IPS DF 6.9 (cell line): ENCODE data around the gene ANO6.

Experiments used
- DNase-seq: peaks from one replicate; pipeline ENCODE4 v3.0.0-alpha.2; 2013; ENCODE audit warnings: low read depth, low spot score
- H3K27ac ChIP-seq: one replicate; pipeline ENCODE4 v1.5.1; 2013; ENCODE audit warnings: low read length, control low read depth
- H3K27me3 ChIP-seq: 2 replicates; pipeline ENCODE4 v1.6.1; 2013; ENCODE audit warnings: mild to moderate bottlenecking, low read length; ENCODE audit not compliant: control insufficient read depth, insufficient read depth
- H3K36me3 ChIP-seq: 2 replicates; pipeline ENCODE4 v1.6.1; 2013; ENCODE audit warnings: low read length; ENCODE audit not compliant: control insufficient read depth, insufficient read depth
- H3K4me1 ChIP-seq: 2 replicates; pipeline ENCODE4 v1.6.1; 2013; ENCODE audit warnings: low read length; ENCODE audit not compliant: control insufficient read depth, insufficient read depth
- H3K4me3 ChIP-seq: 2 replicates; pipeline ENCODE4 v1.5.1; 2013; ENCODE audit warnings: mild to moderate bottlenecking, low read length
- H3K9me3 ChIP-seq: 2 replicates; pipeline ENCODE4 v1.6.1; 2013; ENCODE audit warnings: low read length, inconsistent platforms; ENCODE audit not compliant: control insufficient read depth, insufficient read depth
- WGBS: extraction: QIAGEN DNeasy Blood & Tissue Kit; methylation state at CpG from one replicate; pipeline ENCODE4 v1.1.7; 2013; ENCODE audit warnings: mixed read lengths, missing lambda C conversion rate; ENCODE audit not compliant: insufficient read length, insufficient coverage; 5-methylcytosine and 5-hydroxymethylcytosine counted together

ANO6 gene

DNA sequence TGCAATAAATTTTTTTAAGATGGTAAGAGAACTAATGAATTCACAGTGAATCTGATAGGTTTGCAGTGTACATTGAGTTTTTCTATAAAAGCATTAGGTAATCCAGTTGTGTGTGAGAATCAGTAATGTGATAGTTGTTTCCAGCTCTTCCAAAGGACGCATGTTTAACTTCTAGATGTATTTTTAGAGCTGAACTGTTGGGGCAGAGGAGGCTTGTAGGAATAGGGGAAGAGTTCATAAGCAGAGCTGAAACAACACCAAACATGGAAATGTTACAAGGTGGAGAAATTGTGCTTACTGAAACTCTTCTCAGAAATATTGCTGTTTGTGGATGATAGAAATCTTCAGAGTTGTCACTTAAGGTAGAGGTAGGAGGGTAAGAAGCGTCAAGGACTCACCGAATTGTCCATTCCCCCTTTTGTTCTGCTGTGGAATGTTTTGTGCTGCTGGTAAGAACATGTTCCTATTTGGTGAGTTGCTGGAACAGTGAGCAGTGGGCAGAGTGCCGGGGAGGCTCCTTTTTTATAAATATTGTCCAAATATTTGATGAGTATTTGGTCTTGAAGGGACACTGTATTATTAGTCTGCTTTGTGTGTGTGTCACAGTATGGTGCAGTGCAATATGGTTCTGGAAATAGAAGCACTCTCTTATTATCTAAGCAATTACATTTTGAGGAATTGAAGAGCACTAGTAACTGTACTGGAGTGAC, 76.7 kb downstream of the ANO6 start:
- no peak for DNase-seq
- Histone ChIP-seq H3K4me1 (no peaks in the 10 kb centered on the region), H3K36me3 (no peaks in the 10 kb centered on the region), H3K27me3 (no peaks in the 10 kb centered on the region), H3K9me3 (no peaks in the 10 kb centered on the region), H3K4me3 (no peak overlapping the region), H3K27ac (no peak overlapping the region)
- no CpG with 5 or more reads among the region's 4 CpGs for WGBS

GRCh38 chr12:45294906-45295305, 79.0 kb downstream of the ANO6 start:
- no peak overlapping the region for H3K4me3 ChIP-seq
- H3K4me1 ChIP-seq = no peaks in the 10 kb centered on the region
- no peaks in the 10 kb centered on the region for H3K36me3 ChIP-seq
- no peak overlapping the region for H3K27ac ChIP-seq
- no CpG with 5 or more reads among the region's 5 CpGs for WGBS
- DNase-seq = no peak
- H3K9me3 ChIP-seq = no peaks in the 10 kb centered on the region
- H3K27me3 ChIP-seq = no peaks in the 10 kb centered on the region

DNA sequence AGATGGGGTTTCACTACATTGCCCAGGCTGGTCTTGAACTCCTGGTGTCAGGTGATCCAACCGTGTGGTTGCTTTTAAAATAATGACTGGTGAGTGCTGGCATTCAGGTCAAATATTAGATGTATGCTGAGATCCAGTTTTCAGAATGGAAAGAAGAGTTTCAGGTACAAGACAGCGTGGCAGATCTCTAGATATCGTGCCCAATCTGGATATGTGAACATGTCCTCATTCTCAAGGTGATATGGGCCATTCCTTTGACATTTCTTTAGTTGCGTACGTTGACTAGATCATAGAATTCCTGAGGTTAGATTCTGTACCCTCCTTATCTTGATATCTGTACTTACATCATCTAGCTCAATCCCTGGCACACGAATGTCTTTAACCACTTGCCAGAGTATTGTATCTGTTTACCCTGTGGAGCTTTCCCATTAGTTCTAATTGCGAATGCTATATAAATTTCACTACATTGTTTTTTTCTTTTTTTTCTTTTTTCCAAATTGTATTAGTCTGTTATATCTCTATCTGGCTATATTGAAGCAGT, 80.2 kb downstream of the ANO6 start:
- Histone ChIP-seq H3K4me1 (no peaks in the 10 kb centered on the region), H3K4me3 (no peak overlapping the region), H3K9me3 (no peaks in the 10 kb centered on the region), H3K27ac (no peak overlapping the region), H3K36me3 (no peaks in the 10 kb centered on the region), H3K27me3 (no peaks in the 10 kb centered on the region)
- WGBS = no CpG with 5 or more reads among the region's 7 CpGs
- DNase-seq = no peak

- no peak for DNase-seq
- H3K36me3 ChIP-seq = no peaks in the 10 kb centered on the region
- H3K27me3 ChIP-seq = no peaks in the 10 kb centered on the region
- no peak overlapping the region for H3K27ac ChIP-seq
- H3K4me1 ChIP-seq = no peaks in the 10 kb centered on the region
- WGBS = no CpG with 5 or more reads among the region's 4 CpGs
- H3K9me3 ChIP-seq = no peaks in the 10 kb centered on the region
- H3K4me3 ChIP-seq = no peak overlapping the region
Observed at GRCh38 chr12:45298047-45298446, 82.2 kb downstream of the ANO6 start.

DNA sequence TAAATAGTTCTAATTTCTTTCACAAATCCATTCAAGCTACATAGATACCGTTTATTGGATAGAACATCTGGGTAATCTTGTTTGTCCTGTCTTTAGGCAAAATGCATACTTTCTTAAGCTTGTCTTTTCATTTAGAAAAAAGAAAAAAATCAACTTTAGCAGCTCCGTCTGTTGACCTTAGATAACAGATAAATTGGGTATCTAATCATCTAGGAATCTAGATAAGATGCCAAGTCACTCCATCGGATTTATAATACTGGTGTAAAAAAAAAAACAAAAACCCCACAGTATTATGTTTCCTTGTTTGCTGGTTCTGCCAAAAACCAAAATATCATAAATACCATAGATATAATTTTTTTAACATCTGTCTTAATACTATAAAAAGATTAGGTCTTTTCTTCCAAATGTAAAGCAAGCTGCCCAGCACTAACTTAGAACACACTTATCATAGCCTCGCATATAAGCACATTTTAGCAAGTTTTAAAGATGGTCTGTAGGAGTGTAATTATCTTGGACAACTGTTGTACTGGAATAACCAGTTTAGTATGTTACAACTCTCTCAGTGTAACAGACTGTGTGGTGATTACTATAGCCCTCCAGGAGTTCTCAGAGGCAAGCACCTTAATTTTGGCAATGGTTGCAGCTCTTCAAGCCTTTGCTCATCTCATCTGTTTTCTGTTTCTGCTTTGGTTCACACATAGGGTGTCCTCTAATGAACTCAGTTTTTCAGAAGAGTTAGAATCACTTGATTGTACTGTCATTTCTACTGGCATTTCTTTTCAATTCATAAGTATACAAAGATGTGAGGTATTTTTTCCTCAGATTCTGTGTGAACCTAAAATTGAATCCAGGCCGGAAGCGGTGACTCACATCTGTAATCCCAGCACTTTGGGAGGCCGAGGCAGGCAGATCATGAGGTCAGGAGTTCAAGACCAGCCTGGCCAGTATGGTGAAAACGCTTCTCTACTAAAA, 83.1 kb downstream of the ANO6 start:
- Histone ChIP-seq H3K27me3 (no peaks in the 10 kb centered on the region), H3K4me1 (no peaks in the 10 kb centered on the region), H3K9me3 (no peaks in the 10 kb centered on the region), H3K36me3 (no peaks in the 10 kb centered on the region), H3K27ac (no peak overlapping the region), H3K4me3 (no peak overlapping the region)
- DNase-seq = no peak
- no CpG with 5 or more reads among the region's 8 CpGs for WGBS

DNA sequence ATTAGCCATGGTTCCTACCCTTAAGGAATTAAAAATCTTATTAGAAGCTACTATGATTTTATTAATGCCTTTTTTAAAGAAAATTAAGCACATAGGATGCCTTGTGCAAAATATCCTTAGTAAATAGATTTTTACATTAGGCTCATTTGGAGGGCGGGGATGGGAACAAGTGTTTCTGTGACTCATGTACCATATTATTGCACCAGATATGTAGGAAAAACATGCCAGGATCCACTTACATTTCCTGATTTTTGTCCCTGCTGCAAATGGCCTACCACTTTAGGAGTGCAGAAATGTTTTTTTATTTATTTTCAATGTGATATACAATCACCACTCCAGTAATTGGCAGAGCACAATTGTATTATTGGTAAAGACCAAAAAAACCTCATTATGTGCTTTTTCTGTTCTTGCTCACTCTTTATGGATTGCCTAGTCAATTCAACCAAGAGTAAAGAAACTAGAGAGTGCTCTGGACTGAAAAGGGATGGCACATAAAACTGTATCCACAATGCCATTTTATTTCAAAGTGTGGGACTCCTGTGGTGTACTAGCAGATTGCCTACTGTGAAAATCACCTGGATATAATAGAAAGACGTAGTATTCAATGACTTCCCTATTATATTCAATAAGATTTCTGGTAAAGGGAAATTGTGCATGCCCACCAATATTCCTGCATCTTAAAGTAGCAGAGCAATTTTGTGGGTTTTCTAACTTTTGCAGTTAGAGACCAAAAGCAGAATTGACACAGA, 86.9 kb downstream of the ANO6 start:
- WGBS = no CpG with 5 or more reads among the region's 2 CpGs
- no peak for DNase-seq
- 0 out of 2 replicates have a peak, but pooled peaks cover 2% of the 10 kb centered on the region for H3K4me1 ChIP-seq

GRCh38 chr12:45303945-45304344, 88.0 kb downstream of the ANO6 start:
- no peaks in the 10 kb centered on the region for H3K27me3 ChIP-seq
- H3K9me3 ChIP-seq = no peaks in the 10 kb centered on the region
- no peak for DNase-seq
- WGBS = no CpG with 5 or more reads among the region's 3 CpGs
- H3K27ac ChIP-seq = no peak overlapping the region
- no peaks in the 10 kb centered on the region for H3K36me3 ChIP-seq
- H3K4me1 ChIP-seq = 0 out of 2 replicates have a peak, but pooled peaks cover 2% of the 10 kb centered on the region
- H3K4me3 ChIP-seq = no peak overlapping the region

More for the DNA sequence above, 86.9 kb downstream of the ANO6 start:
- no peak overlapping the region for H3K27ac ChIP-seq
- no peaks in the 10 kb centered on the region for H3K27me3 ChIP-seq
- H3K4me3 ChIP-seq = no peak overlapping the region
- no peaks in the 10 kb centered on the region for H3K9me3 ChIP-seq
- H3K36me3 ChIP-seq = no peaks in the 10 kb centered on the region

DNA sequence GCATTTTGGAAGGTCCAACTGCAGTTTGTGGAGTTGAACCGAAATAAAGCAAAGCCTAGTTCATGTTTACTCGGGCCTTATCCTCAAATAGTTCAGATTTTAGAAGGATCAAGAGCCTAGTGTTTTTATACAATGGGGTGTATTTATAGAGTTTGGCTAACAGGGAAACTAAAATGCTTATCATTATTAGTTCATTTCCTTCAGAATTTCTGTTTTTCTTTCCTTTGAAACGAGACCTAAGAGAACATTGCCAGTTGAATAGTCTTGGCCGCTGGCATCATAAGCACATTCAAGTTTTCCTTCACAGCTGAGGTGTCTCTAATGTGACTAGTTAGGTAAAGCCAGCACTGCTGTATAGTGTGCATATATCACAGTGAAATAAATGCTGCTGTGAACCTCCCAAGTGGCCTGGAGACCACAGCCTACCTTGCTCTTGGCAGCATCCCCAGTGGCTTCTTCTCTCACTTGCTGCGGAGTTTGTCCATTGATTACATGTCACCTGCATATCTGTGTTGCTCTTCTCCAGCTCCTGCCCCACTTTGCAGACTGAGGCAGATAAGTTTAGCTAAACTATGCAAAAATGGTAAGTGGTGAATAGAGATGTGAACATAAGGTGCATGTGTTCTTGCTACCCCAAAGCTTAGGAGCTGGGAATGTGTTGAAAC, 88.8 kb downstream of the ANO6 start:
- H3K36me3 ChIP-seq = no peaks in the 10 kb centered on the region
- no peaks in the 10 kb centered on the region for H3K27me3 ChIP-seq
- no peak overlapping the region for H3K4me3 ChIP-seq
- no CpG with 5 or more reads among the region's 5 CpGs for WGBS
- H3K27ac ChIP-seq = no peak overlapping the region
- DNase-seq = no peak
- H3K9me3 ChIP-seq = no peaks in the 10 kb centered on the region
- H3K4me1 ChIP-seq = 0 out of 2 replicates have a peak, but pooled peaks cover 2% of the 10 kb centered on the region

DNA sequence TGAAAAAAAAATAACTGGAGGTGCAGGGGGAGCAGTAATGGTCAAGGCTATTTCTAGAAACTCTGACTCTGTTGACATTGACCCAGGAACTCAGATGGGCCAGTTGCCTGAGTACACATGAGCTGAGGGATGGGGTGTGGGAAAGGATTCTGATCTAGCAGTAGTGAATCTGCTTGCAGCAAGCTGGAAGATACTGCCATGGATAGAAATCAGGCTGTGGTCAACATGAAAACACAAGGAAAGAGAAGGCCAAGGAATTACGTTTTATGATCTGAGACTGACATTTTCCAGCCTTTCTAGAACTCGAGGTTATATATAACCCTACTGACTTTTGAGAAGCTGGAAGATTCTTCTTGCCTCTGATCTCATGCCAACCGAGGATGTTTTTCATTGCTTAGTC, 90.0 kb downstream of the ANO6 start:
- H3K4me3 ChIP-seq = no peak overlapping the region
- no peaks in the 10 kb centered on the region for H3K36me3 ChIP-seq
- H3K9me3 ChIP-seq = no peaks in the 10 kb centered on the region
- no peak for DNase-seq
- no CpG with 5 or more reads among the region's 3 CpGs for WGBS
- 0 out of 2 replicates have a peak, but pooled peaks cover 2% of the 10 kb centered on the region for H3K4me1 ChIP-seq
- H3K27ac ChIP-seq = no peak overlapping the region
- H3K27me3 ChIP-seq = no peaks in the 10 kb centered on the region
